Adrenal gland (tissue), 12 donors: ENCODE measurements around the gene XKR7. TPM values are rescaled to one million over a fixed set of nuclear protein-coding genes. Genes with fewer than 3 reads are reported as not detected.
A peak's percentile ranks its signal among the peaks of the same experiment; 100 is the strongest.

Experiments used
- DNase-seq, 7 donors: peaks; one replicate each; pipeline ENCODE4 v3.0.0-alpha.2; 2019 to 2020
- H3K27ac ChIP-seq, 5 donors: fragments of 200-600 bp; sonication (generic) in 4 of 5; 1 replicate in 3 of 5; 2 replicates in 2 of 5; pipeline versions ENCODE4 v1.5.1 to v1.8.0; 2016 to 2020; ENCODE audit warnings: mild to moderate bottlenecking in 1 of 5
- H3K27me3 ChIP-seq: fragments of 200-600 bp; 2 replicates; pipeline ENCODE4 v1.8.0; 2021
- H3K36me3 ChIP-seq, 2 donors: fragments of 200-600 bp; replicated peaks in 1 of 2; 1 replicate in 1 of 2; 2 replicates in 1 of 2; pipeline versions ENCODE4 v1.5.1 to v1.8.0; 2018 to 2022
- H3K4me1 ChIP-seq, 2 donors: fragments of 200-600 bp; replicated peaks in 1 of 2; 1 replicate in 1 of 2; 2 replicates in 1 of 2; pipeline versions ENCODE4 v1.5.1 to v1.8.0; 2018 to 2021
- H3K4me3 ChIP-seq, 4 donors: fragments of 200-600 bp; sonication (generic) in 3 of 4; one replicate each; pipeline ENCODE4 v1.5.1; 2016 to 2018
- H3K9me3 ChIP-seq, 3 donors: fragments of 200-600 bp; sonication (generic) in 1 of 3; replicated peaks in 1 of 3; 1 replicate in 2 of 3; 2 replicates in 1 of 3; pipeline versions ENCODE4 v1.5.1 to v1.8.0; 2016 to 2021
- POLR2A ChIP-seq, 2 donors: fragments of 450-650 bp; IDR thresholded peaks; one replicate each; pipeline ENCODE4 v1.6.1; 2017; ENCODE audit warnings: antibody characterized with exemption in 2 of 2, mild to moderate bottlenecking in 2 of 2, moderate library complexity in 1 of 2
- WGBS, 4 donors: extraction: QIAGEN DNeasy Blood & Tissue Kit in 2 of 4; methylation state at CpG; one replicate each; pipeline versions ENCODE4 v1.1.5 to v1.1.7; 2013 to 2017; 5-methylcytosine and 5-hydroxymethylcytosine counted together
- intact Hi-C, 2 donors: fragments of 100-400 bp; cut with DNase I; formaldehyde crosslinking; loops; one replicate each; pipeline versions ENCODE4 v1.14.1 to v1.15.0; 2022 to 2023
- polyA plus RNA-seq, 3 donors: library from polyadenylated mRNA; stranded (reverse); fragments of 200-250 nt in 2 of 3; fragments of 350-450 nt in 1 of 3; fragmentation: Illumina TruSeq in 1 of 3; extraction: RNeasy Lipid Tissue Mini Kit (QIAGEN cat#74804) in 1 of 3; gene quantifications; one replicate each; pipeline ENCODE4 v1.2.3, GENCODE V29; 2013 to 2014
- total RNA-seq, 9 donors: library from RNA; depleted of rRNA in 4 of 9; stranded (reverse); fragments of >200 nt in 4 of 9; fragments of 120-200 nt in 1 of 9; fragmentation: NEBNext Ultra II Directional in 1 of 9; extraction: Animal tissue kit (Norgen Biotek cat#: 25700) in 1 of 9; gene quantifications; one replicate each; pipeline versions ENCODE4 v1.1.0 to v1.2.4, GENCODE V29; 2013 to 2023
- TF ChIP-seq, protein P1 (sequence below), 6 experiments: fragments of 450-650 bp in 4 of 6; fragments of 200-600 bp in 2 of 6; sonication (generic) in 1 of 6; IDR thresholded peaks; 1 replicate in 5 of 6; 2 replicates in 1 of 6; pipeline versions ENCODE4 v1.5.1 to v1.8.0; 2016 to 2021; ENCODE audit warnings: antibody characterized with exemption in 6 of 6, mild to moderate bottlenecking in 2 of 6, moderate library complexity in 1 of 6
- donor health status: healthy with polysubstance abuse.
- donor health status: Bipolar disorder and iron deficiency.
- donor health status: DM: yes; HTN: yes; CAD: no.
- donor health status: DM: no; HTN: no; CAD: no.
- donor health status: DM: no; HTN: no; CAD: no.
- donor health status: DM: yes; HTN: yes; CAD: no.

Gene XKR7
- total and polyA plus RNA-seq, 12 donors = 0.04 to 0.56 (median 0.30) TPM; not detected in 4

DNA sequence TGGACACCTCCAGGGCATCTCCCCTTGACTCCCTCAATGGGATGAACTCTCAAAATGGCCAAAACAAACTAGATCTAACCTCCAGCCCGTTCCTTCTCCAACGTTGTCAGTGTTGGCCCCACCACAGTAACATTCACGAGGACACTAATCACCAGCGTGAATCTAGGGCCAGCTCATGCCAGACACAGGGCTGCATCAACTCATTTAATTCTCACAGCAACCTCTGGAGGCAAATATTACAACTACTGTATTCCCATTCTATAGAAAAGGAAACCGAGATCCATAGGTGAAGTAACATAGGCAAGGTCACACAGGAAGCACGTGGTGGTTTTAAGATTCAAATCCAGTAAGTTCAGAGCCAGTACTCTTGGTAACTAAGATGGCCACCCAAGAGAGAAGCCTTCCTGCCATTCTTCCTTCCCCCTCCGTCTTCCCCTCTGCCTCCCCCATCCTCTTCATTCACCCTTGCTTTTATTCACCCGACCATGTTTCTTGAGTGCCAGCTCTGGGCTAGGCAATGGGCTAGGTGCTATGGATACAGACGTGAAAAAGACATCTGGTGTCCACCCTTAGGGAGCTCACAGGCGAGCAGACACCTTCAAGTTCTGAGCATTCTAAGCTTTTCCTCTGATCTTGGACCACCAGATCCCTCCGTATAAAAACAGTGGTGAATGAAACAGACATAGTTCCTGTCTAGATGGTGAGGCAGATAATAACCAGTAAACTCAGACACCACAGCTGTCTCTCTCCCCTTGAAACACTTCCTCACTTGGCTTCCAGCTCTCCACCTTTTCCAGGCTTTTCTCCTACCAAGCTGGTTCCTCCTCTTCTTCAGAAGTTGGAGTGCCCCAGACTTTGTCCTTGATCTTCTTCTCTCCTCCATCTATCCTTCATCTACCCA lies 51.9 kb downstream of the XKR7 start:
- WGBS, 4 donors = 32 to 38% (median 36%) methylated on average over 11 of the region's 11 CpGs
- H3K4me1 ChIP-seq = peaks cover 0 to 7% of the 10 kb centered on the region in 2 donors
- TF ChIP-seq POLR2A (IDR thresholded peaks at IDR 0.05) = no peak
- TF ChIP-seq, protein P1, sequence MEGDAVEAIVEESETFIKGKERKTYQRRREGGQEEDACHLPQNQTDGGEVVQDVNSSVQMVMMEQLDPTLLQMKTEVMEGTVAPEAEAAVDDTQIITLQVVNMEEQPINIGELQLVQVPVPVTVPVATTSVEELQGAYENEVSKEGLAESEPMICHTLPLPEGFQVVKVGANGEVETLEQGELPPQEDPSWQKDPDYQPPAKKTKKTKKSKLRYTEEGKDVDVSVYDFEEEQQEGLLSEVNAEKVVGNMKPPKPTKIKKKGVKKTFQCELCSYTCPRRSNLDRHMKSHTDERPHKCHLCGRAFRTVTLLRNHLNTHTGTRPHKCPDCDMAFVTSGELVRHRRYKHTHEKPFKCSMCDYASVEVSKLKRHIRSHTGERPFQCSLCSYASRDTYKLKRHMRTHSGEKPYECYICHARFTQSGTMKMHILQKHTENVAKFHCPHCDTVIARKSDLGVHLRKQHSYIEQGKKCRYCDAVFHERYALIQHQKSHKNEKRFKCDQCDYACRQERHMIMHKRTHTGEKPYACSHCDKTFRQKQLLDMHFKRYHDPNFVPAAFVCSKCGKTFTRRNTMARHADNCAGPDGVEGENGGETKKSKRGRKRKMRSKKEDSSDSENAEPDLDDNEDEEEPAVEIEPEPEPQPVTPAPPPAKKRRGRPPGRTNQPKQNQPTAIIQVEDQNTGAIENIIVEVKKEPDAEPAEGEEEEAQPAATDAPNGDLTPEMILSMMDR (IDR thresholded peaks at IDR 0.05) = no peak
- intact Hi-C loops = loop anchor here in 1 of 2 donors (10.0 kb wide), 1 partner anchor 195 kb away; no protein-coding TSS in a partner anchor
- H3K27me3 ChIP-seq = peaks cover 27% of the 10 kb centered on the region
- H3K4me3 ChIP-seq = peak overlapping the region in 1 of 4 donors; percentile 70
- H3K27ac ChIP-seq = no peak overlapping the region
- H3K36me3 ChIP-seq = no peaks in the 10 kb centered on the region
- H3K9me3 ChIP-seq = no peaks in the 10 kb centered on the region
- DNase-seq = no peak

DNA sequence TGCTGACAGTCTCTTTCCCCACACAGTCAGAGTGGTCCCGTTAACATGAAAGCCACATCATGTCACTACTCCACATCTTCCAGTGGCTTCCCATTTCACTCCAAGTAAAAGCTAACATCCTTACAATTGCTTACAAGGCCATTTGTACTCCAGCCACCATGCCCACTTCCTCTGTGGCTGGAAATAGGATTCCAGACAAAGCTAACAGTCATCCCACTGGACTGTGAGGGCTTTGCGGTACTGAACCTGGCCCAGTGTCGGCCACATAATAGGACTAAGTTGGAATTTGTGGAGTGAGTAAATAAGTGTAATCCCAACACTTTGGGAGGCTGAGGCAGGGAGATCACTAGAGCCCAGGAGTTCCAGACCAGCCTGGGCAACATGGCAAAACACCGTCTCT lies 53.1 kb downstream of the XKR7 start:
- H3K27ac ChIP-seq = no peak overlapping the region
- no peaks in the 10 kb centered on the region for H3K9me3 ChIP-seq
- intact Hi-C loops = loop anchor here in 1 of 2 donors (10.0 kb wide), 1 partner anchor 196 kb away; no protein-coding TSS in a partner anchor
- no peak for TF ChIP-seq POLR2A (IDR thresholded peaks at IDR 0.05)
- TF ChIP-seq, protein P1 (IDR thresholded peaks at IDR 0.05) = no peak
- peaks cover 0 to 7% of the 10 kb centered on the region in 2 donors for H3K4me1 ChIP-seq
- no peak overlapping the region for H3K4me3 ChIP-seq
- DNase-seq = no peak
- H3K36me3 ChIP-seq = no peaks in the 10 kb centered on the region
- WGBS, 4 donors = 78 to 81% (median 80%) methylated on average over 4 of the region's 4 CpGs
- peaks cover 27% of the 10 kb centered on the region for H3K27me3 ChIP-seq

DNA sequence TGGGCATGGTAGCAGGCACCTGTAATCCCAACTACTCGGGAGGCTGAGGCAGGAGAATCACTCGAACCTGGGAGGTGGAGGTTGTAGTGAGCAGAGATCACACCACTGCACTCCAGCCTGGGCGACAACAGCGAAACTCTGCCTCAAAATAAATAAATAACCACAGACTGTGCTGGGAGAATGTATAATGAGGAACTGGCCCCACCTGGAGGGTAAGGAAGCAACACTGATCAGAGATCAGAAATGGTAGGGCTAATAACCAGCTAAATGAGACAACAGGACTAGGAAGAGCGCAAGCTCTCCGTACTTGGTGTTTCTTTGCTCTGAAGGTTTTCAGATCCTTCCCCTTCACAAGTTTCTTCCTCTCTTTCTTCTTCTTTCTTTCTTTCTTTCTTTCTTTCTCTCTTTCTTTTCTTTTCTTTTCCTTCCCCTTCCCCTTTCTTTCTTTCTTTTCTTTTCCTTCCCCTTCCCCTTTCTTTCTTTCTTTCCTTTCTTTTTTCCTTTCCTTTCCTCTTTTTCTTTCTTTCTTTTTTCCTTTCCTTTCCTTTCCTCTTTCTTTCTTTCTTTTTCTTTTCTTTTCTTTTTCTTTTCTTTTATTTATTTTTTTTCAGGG lies 56.8 kb downstream of the XKR7 start:
- DNase-seq = no peak
- no peaks in the 10 kb centered on the region for H3K36me3 ChIP-seq
- TF ChIP-seq, protein P1 (IDR thresholded peaks at IDR 0.05) = no peak
- no peak for TF ChIP-seq POLR2A (IDR thresholded peaks at IDR 0.05)
- no peak overlapping the region for H3K4me3 ChIP-seq
- 70 to 83% (median 80%) methylated on average over 6 of the region's 6 CpGs for WGBS, 4 donors
- no peaks in the 10 kb centered on the region for H3K9me3 ChIP-seq
- H3K27ac ChIP-seq = no peak overlapping the region
- H3K27me3 ChIP-seq = peaks cover 21% of the 10 kb centered on the region
- intact Hi-C loops = loop anchor here in 1 of 2 donors (10.0 kb wide), 1 partner anchor 200 kb away; no protein-coding TSS in a partner anchor
- no peaks in the 10 kb centered on the region for H3K4me1 ChIP-seq

DNA sequence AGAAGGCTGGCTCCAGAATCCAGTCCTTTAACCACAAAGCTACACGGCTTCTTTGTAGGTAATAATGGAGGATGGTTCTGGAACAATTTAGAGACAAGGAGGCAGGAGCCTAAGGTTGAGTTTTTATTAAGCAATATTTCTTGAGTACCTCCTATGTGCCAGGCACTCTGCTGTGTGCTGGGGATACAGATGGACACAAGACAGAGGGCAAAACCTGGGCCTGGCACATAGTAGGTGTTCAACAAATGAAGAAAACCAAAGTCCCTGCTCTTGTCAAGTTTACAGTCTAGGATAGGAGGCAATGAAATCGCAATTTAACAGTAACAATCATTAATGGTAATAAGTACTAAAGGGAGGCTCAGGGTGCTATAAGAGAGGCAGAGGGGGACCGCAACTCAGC lies 59.7 kb downstream of the XKR7 start:
- 86 to 93% (median 89%) methylated on average over 3 of the region's 3 CpGs for WGBS, 4 donors
- H3K4me1 ChIP-seq = no peaks in the 10 kb centered on the region
- no peak for DNase-seq
- H3K4me3 ChIP-seq = no peak overlapping the region
- H3K9me3 ChIP-seq = no peaks in the 10 kb centered on the region
- TF ChIP-seq POLR2A (IDR thresholded peaks at IDR 0.05) = no peak
- TF ChIP-seq, protein P1 (IDR thresholded peaks at IDR 0.05) = no peak
- H3K27ac ChIP-seq = no peak overlapping the region
- no peaks in the 10 kb centered on the region for H3K36me3 ChIP-seq
- peaks cover 2% of the 10 kb centered on the region for H3K27me3 ChIP-seq
- intact Hi-C loops = loop anchor here in 1 of 2 donors (10.0 kb wide), 1 partner anchor 203 kb away; no protein-coding TSS in a partner anchor
